Measurements from ENCODE around the gene KLF13.

KLF13 gene

GRCh38 chr15:31300981-31301672 lies 25.5 kb upstream of the KLF13 start:
- peak; percentile 47 for DNase-seq

- no peak for DNase-seq
Observed at GRCh38 chr15:31301673-31301990, 25.0 kb upstream of the KLF13 start.

- DNase-seq = peak; percentile 39
Observed at GRCh38 chr15:31302029-31302657, 24.5 kb upstream of the KLF13 start.

GRCh38 chr15:31302778-31303725 lies 23.6 kb upstream of the KLF13 start:
- peak; percentile 64 for DNase-seq

GRCh38 chr15:31303726-31304648 lies 22.6 kb upstream of the KLF13 start:
- DNase-seq = peak; percentile 58

GRCh38 chr15:31304751-31305365 lies 21.8 kb upstream of the KLF13 start:
- DNase-seq = peak; percentile 44

GRCh38 chr15:31305375-31305774 lies 21.3 kb upstream of the KLF13 start:
- no peak for DNase-seq

- DNase-seq = no peak
Observed at GRCh38 chr15:31305796-31306425, 20.7 kb upstream of the KLF13 start.

GRCh38 chr15:31306426-31307269 lies 20.0 kb upstream of the KLF13 start:
- DNase-seq = no peak

- no peak for DNase-seq
Observed at GRCh38 chr15:31307270-31308184, 19.1 kb upstream of the KLF13 start.

- DNase-seq = no peak
Observed at GRCh38 chr15:31308185-31308639, 18.4 kb upstream of the KLF13 start.

- no peak for DNase-seq
Observed at GRCh38 chr15:31309893-31310606, 16.6 kb upstream of the KLF13 start.

GRCh38 chr15:31311735-31312619 lies 14.7 kb upstream of the KLF13 start:
- DNase-seq = peak; percentile 60

- DNase-seq = no peak
Observed at GRCh38 chr15:31313223-31313622, 13.4 kb upstream of the KLF13 start.

GRCh38 chr15:31314380-31314779 lies 12.3 kb upstream of the KLF13 start:
- peak; percentile 44 for DNase-seq

GRCh38 chr15:31316135-31316795 lies 10.4 kb upstream of the KLF13 start:
- peak; percentile 58 for DNase-seq

GRCh38 chr15:31317017-31317416 lies 9.6 kb upstream of the KLF13 start:
- no peak for DNase-seq
